Liver (tissue), 9 donors: ENCODE measurements around the gene RALB. TPM values are rescaled to one million over a fixed set of nuclear protein-coding genes. Genes with fewer than 3 reads are reported as not detected.

ENCODE experiments used
- DNase-seq: peaks from one replicate; pipeline ENCODE4 v3.0.0-alpha.2; 2017; ENCODE audit warnings: low spot score
- H3K27ac ChIP-seq, 2 donors: one replicate each; pipeline ENCODE4 v1.7.0; 2013; ENCODE audit warnings: inconsistent platforms in 2 of 2, low read length in 2 of 2, control low read depth in 1 of 2, low read depth in 1 of 2, mild to moderate bottlenecking in 1 of 2
- H3K27me3 ChIP-seq, 4 donors: one replicate each; pipeline versions ENCODE4 v1.6.1 to v1.7.0; 2013; ENCODE audit warnings: low read length in 3 of 4, inconsistent platforms in 1 of 4, mild to moderate bottlenecking in 1 of 4, moderate library complexity in 1 of 4; ENCODE audit not compliant: control insufficient read depth in 4 of 4, insufficient read depth in 4 of 4
- H3K36me3 ChIP-seq, 4 donors: one replicate each; pipeline versions ENCODE4 v1.6.1 to v1.7.0; 2013; ENCODE audit warnings: low read length in 3 of 4, mild to moderate bottlenecking in 3 of 4, low read depth in 1 of 4, moderate library complexity in 1 of 4; ENCODE audit not compliant: control insufficient read depth in 4 of 4, insufficient read depth in 3 of 4
- H3K4me1 ChIP-seq, 4 donors: one replicate each; pipeline versions ENCODE4 v1.6.1 to v1.7.0; 2013; ENCODE audit warnings: low read length in 3 of 4, mild to moderate bottlenecking in 3 of 4, moderate library complexity in 1 of 4; ENCODE audit not compliant: control insufficient read depth in 4 of 4, insufficient read depth in 4 of 4
- H3K4me3 ChIP-seq, 3 donors: one replicate each; pipeline versions ENCODE4 v1.6.1 to v1.7.0; 2013; ENCODE audit warnings: low read length in 3 of 3, control low read depth in 1 of 3, low read depth in 1 of 3, mild to moderate bottlenecking in 1 of 3
- H3K9ac ChIP-seq, 2 donors: one replicate each; pipeline ENCODE4 v1.7.0; 2013; ENCODE audit warnings: low read length in 2 of 2, mild to moderate bottlenecking in 2 of 2, moderate library complexity in 2 of 2, control low read depth in 1 of 2, low read depth in 1 of 2
- H3K9me3 ChIP-seq, 4 donors: one replicate each; pipeline versions ENCODE4 v1.6.1 to v1.7.0; 2013; ENCODE audit warnings: low read length in 3 of 4; ENCODE audit not compliant: control insufficient read depth in 4 of 4
- EGR1 ChIP-seq, 2 donors: IDR thresholded peaks; 2 replicates each; pipeline ENCODE4 v1.6.1; 2016 to 2018; ENCODE audit warnings: antibody characterized with exemption in 2 of 2, low read depth in 2 of 2
- FOXA1 ChIP-seq: IDR thresholded peaks from 2 replicates; pipeline ENCODE4 v1.6.1; 2016; ENCODE audit warnings: antibody characterized with exemption
- FOXA2 ChIP-seq: IDR thresholded peaks from 2 replicates; pipeline ENCODE4 v1.6.1; 2016; ENCODE audit warnings: antibody characterized with exemption
- GABPA ChIP-seq, 2 donors: IDR thresholded peaks in 1 of 2; conservative IDR thresholded peaks in 1 of 2; 2 replicates each; pipeline ENCODE4 v1.6.1; 2016; ENCODE audit warnings: antibody characterized with exemption in 2 of 2, mild to moderate bottlenecking in 1 of 2, moderate library complexity in 1 of 2
- HNF4A ChIP-seq, 2 donors: conservative IDR thresholded peaks; 2 replicates each; pipeline ENCODE4 v1.6.1; 2016; ENCODE audit warnings: antibody characterized with exemption in 2 of 2, mild to moderate bottlenecking in 2 of 2
- HNF4G ChIP-seq: IDR thresholded peaks from 2 replicates; pipeline ENCODE4 v1.6.1; 2016; ENCODE audit warnings: antibody characterized with exemption
- JUND ChIP-seq, 2 donors: IDR thresholded peaks; 2 replicates each; pipeline ENCODE4 v1.6.1; 2016; ENCODE audit warnings: antibody characterized with exemption in 2 of 2
- MAX ChIP-seq: IDR thresholded peaks from 2 replicates; pipeline ENCODE4 v1.6.1; 2016; ENCODE audit warnings: antibody characterized with exemption
- NR2F2 ChIP-seq: IDR thresholded peaks from 2 replicates; pipeline ENCODE4 v1.6.1; 2016; ENCODE audit warnings: antibody characterized with exemption
- RAD21 ChIP-seq, 2 donors: IDR thresholded peaks; 2 replicates each; pipeline ENCODE4 v1.6.1; 2016; ENCODE audit warnings: antibody characterized with exemption in 2 of 2, mild to moderate bottlenecking in 2 of 2
- REST ChIP-seq: IDR thresholded peaks from 2 replicates; pipeline ENCODE4 v1.6.1; 2016; ENCODE audit warnings: antibody characterized with exemption, mild to moderate bottlenecking
- RXRA ChIP-seq, 2 donors: IDR thresholded peaks; 2 replicates each; pipeline ENCODE4 v1.6.1; 2017 to 2018; ENCODE audit warnings: antibody characterized with exemption in 2 of 2, mild to moderate bottlenecking in 1 of 2
- SP1 ChIP-seq: IDR thresholded peaks from 2 replicates; pipeline ENCODE4 v1.6.1; 2018; ENCODE audit warnings: antibody characterized with exemption, mild to moderate bottlenecking
- TAF1 ChIP-seq: conservative IDR thresholded peaks from 2 replicates; pipeline ENCODE4 v1.6.1; 2016; ENCODE audit warnings: antibody characterized with exemption, mild to moderate bottlenecking
- YY1 ChIP-seq: IDR thresholded peaks from 2 replicates; pipeline ENCODE4 v1.6.1; 2016; ENCODE audit warnings: antibody characterized with exemption, mild to moderate bottlenecking
- WGBS: extraction: QIAGEN DNeasy Blood & Tissue Kit; methylation state at CpG from one replicate; pipeline ENCODE4 v1.1.7; 2013; 5-methylcytosine and 5-hydroxymethylcytosine counted together
- polyA plus RNA-seq, 2 donors: library from polyadenylated mRNA; stranded (reverse) in 1 of 2; unstranded in 1 of 2; fragments of 200-250 nt in 1 of 2; fragments of >200 nt in 1 of 2; fragmentation: Nextera tagmentation in 1 of 2; extraction: Ambion mirVana in 1 of 2; gene quantifications; one replicate each; pipeline versions ENCODE4 v1.2.1 to v1.2.3, GENCODE V29; 2013 to 2015
- total RNA-seq, 2 donors: library from RNA; depleted of rRNA; stranded (reverse); fragments of >200 nt; gene quantifications; one replicate each; pipeline ENCODE4 v1.2.3, GENCODE V29; 2014
- TF ChIP-seq, protein P1 (sequence below): IDR thresholded peaks from 2 replicates; pipeline ENCODE4 v1.6.1; 2016; ENCODE audit warnings: antibody characterized with exemption
- TF ChIP-seq, protein P2 (sequence below): IDR thresholded peaks from 2 replicates; pipeline ENCODE4 v1.6.1; 2016; ENCODE audit warnings: antibody characterized with exemption
- TF ChIP-seq, protein P3 (sequence below): fragments of 150-350 bp; IDR thresholded peaks from 2 replicates; pipeline ENCODE4 v1.5.1; 2017; ENCODE audit warnings: improper control_type of control experiment, low read depth, low read length; ENCODE audit not compliant: missing input control
- donor health status: healthy.
- donor health status: healthy.
- donor health status: healthy.
- donor health status: healthy.
- donor health status: healthy.

Gene RALB
- total and polyA plus RNA-seq, 4 donors: 11.1 to 26.4 (median 20.1) TPM

- no peaks in the 10 kb centered on the region for H3K4me1 ChIP-seq
- TF ChIP-seq, protein P1, sequence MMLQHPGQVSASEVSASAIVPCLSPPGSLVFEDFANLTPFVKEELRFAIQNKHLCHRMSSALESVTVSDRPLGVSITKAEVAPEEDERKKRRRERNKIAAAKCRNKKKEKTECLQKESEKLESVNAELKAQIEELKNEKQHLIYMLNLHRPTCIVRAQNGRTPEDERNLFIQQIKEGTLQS: no peak
- TF ChIP-seq HNF4G (no peak), TAF1 (no peak), FOXA1 (no peak), MAX (no peak), REST (no peak), JUND (IDR thresholded peaks at IDR 0.05) (no peak), RAD21 (IDR thresholded peaks at IDR 0.05) (no peak), FOXA2 (no peak), SP1 (no peak), YY1 (no peak), EGR1 (IDR thresholded peaks at IDR 0.05; ENCODE audit: low read depth in 2 of 2) (no peak), GABPA (IDR thresholded peaks at IDR 0.05 in 1 of 2, conservative IDR thresholded peaks at IDR 0.05 in 1 of 2) (no peak), RXRA (IDR thresholded peaks at IDR 0.05) (no peak), HNF4A (conservative IDR thresholded peaks at IDR 0.05) (no peak), NR2F2 (no peak)
- TF ChIP-seq, protein P2, sequence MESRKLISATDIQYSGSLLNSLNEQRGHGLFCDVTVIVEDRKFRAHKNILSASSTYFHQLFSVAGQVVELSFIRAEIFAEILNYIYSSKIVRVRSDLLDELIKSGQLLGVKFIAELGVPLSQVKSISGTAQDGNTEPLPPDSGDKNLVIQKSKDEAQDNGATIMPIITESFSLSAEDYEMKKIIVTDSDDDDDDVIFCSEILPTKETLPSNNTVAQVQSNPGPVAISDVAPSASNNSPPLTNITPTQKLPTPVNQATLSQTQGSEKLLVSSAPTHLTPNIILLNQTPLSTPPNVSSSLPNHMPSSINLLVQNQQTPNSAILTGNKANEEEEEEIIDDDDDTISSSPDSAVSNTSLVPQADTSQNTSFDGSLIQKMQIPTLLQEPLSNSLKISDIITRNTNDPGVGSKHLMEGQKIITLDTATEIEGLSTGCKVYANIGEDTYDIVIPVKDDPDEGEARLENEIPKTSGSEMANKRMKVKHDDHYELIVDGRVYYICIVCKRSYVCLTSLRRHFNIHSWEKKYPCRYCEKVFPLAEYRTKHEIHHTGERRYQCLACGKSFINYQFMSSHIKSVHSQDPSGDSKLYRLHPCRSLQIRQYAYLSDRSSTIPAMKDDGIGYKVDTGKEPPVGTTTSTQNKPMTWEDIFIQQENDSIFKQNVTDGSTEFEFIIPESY: no peak
- TF ChIP-seq, protein P3, sequence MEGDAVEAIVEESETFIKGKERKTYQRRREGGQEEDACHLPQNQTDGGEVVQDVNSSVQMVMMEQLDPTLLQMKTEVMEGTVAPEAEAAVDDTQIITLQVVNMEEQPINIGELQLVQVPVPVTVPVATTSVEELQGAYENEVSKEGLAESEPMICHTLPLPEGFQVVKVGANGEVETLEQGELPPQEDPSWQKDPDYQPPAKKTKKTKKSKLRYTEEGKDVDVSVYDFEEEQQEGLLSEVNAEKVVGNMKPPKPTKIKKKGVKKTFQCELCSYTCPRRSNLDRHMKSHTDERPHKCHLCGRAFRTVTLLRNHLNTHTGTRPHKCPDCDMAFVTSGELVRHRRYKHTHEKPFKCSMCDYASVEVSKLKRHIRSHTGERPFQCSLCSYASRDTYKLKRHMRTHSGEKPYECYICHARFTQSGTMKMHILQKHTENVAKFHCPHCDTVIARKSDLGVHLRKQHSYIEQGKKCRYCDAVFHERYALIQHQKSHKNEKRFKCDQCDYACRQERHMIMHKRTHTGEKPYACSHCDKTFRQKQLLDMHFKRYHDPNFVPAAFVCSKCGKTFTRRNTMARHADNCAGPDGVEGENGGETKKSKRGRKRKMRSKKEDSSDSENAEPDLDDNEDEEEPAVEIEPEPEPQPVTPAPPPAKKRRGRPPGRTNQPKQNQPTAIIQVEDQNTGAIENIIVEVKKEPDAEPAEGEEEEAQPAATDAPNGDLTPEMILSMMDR: no peak
- no peaks in the 10 kb centered on the region for H3K36me3 ChIP-seq
- H3K27ac ChIP-seq: no peak overlapping the region
- H3K4me3 ChIP-seq: no peak overlapping the region
- WGBS: 81% methylated on average over 12 of the region's 12 CpGs
- no peak overlapping the region for H3K9ac ChIP-seq
- no peaks in the 10 kb centered on the region for H3K9me3 ChIP-seq
- no peak for DNase-seq
- no peaks in the 10 kb centered on the region for H3K27me3 ChIP-seq
Observed at GRCh38 chr2:120244656-120245519, 7.8 kb upstream of the RALB start.
